OCI-M1 (cell line): Measurements from ENCODE around the gene IFT22.
"Not testable (repeated sequence)": the region's sequence is repeated elsewhere in the genome, so short reads cannot be mapped to it uniquely, and the experiment has no call there.

Experiments used
- DNase-seq: peaks from one replicate; lab custom pipeline; 2025; lab: John Stamatoyannopoulos, UW

Gene IFT22

GRCh38 chr7:101308245-101309085, 13.1 kb downstream of the IFT22 start:
- peak; percentile 91 for DNase-seq

- no peak for DNase-seq
Measured at GRCh38 chr7:101306307-101306706, 15.3 kb downstream of the IFT22 start.

GRCh38 chr7:101303102-101303701, 18.4 kb downstream of the IFT22 start:
- no peak for DNase-seq

- no peak for DNase-seq
Measured at GRCh38 chr7:101302641-101303101, 18.9 kb downstream of the IFT22 start.

- DNase-seq, result no peak
Measured at GRCh38 chr7:101300465-101301376, 20.9 kb downstream of the IFT22 start.

DNA sequence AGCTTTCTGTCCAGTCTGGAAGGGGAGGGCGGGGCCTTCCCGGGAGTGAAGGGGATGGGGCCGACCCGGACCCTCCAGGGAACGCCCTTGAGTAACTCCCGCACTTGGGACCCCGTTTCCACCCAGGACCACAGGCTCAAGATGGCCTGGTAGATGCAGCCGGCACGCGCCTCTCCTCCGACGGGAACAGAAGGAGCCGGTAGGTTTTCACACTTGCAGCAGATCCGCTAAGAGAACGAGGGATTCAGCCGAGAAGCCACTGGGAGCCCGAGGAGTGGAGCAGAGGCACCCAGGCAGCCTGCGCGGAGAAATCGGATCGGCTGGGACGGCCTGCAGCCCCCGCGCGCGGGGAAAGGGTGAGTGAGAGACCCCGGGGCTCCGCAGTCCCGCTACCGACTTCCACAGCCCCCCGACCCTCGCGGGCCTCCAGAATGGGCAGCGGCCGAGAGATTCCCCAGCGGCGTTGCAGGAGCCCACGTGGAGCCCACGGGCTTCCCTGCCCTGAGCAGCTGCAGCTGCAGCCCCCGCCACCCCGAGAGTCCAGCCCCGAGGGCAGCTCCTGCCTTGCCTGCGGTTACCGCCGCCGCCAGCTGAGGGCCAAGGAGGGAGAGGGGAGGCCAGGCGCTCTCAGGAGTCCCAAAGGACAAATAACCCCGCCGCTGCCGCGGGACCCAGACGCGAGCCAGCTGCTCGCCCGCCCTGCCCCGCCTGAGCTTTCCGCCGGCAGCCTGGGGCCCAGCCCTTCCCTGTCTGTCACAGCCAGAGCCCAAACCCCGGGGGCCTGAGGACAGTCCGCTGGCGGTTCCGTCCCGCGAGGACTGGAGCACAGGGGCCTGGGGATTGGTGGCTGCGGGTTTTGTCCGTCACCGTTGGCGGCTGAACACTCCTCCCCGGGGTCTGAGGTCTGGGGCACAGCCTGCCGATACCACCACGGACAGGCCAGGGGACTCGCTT, 21.8 kb downstream of the IFT22 start:
- no peak for DNase-seq

DNA sequence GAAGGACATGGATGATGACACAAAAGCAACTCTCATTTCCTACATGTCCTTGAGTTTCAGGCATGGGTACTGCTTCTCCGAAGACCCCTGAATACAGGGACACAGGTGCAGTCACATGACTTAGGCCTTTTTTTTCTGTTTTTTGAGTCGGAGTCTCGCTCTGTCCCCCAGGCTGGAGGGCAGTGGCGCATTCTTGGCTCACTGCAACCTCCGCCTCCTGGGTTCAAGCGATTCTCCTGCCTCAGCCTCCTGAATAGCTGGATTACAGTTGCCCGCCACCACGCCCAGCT, 26.8 kb downstream of the IFT22 start:
- no peak for DNase-seq

- peak; percentile 59 for DNase-seq
Measured at GRCh38 chr7:101294039-101294831, 27.4 kb downstream of the IFT22 start.

GRCh38 chr7:101293069-101294021, 28.3 kb downstream of the IFT22 start:
- DNase-seq, result not testable (repeated sequence)

DNA sequence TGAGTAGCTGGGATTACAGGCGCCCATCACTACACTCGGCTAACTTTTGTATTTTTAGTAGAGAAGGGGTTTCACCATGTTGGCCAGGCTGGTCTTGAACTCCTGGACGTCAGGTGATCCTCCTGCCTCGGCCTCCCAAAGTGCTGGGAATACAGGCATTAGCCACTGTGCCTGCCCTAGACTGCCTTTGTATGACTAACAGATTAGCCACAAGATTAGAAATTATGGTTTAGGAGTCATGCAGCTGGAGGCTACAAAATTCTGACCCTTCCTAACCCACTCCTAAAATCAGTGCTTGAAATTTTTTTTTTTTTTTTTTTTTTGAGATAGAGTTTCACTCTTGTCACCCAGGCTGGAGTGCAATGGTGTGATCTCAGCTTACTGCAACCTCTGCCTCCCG, 29.0 kb downstream of the IFT22 start:
- DNase-seq, result not testable (repeated sequence)

DNA sequence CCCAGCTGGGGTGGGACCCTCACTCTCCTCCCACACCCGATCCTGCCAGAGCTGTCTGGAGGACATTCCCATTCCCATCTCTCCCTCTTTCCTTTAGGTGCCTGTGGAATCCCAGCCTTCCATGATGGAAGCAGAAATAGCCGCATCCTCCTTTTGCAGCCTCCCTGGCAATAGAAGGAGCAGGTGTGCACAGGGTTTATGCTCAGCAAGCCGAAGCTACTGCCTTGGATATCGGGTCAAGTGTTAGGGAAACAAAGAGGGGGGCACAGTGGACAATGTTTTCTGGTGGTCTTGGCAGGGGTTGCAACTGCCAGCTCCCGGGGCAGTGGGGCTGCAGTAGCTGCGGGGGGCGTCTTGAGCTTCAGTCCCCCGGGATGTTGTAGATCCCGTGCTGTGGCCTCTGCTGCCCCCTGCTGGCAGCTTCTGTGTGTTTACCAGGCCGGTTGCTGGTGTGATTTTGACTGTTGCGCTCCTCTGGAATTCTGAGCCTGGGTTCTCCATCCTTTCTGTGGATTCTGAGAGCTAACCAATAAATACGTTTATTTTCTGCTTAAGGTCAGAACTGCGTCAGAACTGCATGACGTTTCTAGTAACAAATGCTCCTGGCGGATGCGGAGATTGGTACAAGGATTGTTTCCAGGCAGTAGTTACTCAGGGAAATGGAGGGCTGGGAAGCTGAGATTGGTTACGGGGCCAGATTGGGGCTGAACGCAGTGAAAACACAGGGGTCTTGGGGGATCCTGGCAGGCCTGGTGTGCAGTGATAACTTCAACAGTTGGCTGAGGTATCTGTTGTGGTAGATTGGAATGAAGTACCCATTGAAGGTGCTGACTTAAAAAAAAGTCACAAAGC, 31.2 kb downstream of the IFT22 start:
- peak; percentile 87 for DNase-seq

DNA sequence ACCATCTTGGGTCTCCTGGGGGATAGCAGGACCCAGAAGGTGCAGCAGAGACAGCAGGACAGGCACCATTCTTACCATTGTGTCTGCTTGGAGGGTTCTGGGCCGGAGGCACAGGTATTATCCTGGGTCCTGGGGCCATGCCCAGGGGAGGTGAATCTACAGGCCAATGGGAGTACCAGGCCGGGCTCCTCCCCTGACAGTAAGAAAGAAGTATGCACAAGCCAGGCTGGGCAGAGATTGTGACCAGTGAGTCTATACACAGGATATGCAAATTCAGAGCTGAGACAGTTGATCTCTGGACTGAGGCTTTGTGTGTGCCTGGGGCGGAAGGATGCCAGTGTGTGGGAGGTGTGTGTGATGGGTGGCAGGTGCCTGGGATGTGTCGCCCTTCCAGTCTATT, 31.9 kb downstream of the IFT22 start:
- not testable (repeated sequence) for DNase-seq

- no peak for DNase-seq
Measured at GRCh38 chr7:101288439-101288838, 33.2 kb downstream of the IFT22 start.

DNA sequence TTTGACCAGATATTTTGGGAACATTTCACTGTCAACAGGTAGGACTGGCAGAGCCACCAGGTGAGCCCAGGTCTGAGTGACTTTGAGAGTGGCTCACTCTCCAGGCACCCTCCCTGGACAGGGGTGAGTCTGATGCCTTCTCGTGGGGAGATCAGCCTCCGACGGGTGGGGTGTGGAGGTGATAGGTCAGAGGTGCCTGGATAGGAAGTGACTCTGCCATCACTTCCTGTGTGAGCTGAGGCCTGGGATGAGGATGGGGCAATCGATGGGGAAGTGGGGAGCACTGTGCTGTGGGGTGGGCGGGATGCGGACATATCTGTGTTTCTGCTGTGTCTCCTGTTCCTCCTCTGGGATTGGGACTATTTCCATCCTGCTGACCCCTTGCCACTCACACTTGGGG, 34.6 kb downstream of the IFT22 start:
- no peak for DNase-seq

- not testable (repeated sequence) for DNase-seq
Measured at GRCh38 chr7:101285880-101286279, 35.7 kb downstream of the IFT22 start.

DNA sequence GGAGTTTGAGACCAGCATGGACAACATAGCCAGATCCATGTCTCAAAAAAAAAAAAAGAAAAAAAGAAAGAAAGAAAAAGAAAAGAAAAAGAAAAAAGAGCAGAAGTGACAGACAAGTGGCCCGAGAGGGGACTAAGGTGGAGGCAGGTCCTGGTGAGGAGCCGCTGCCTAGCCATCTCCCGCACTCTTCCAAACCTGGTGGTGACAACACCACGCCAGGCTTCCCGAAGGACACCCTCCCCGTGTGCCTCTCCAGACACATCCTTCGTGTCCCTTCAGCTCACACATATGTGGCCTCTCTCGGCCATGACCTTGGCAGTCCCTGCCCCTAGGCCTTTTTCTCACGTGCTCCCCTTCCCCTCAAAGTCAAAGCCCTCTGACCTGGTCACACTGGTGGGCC, 36.4 kb downstream of the IFT22 start:
- no peak for DNase-seq

DNA sequence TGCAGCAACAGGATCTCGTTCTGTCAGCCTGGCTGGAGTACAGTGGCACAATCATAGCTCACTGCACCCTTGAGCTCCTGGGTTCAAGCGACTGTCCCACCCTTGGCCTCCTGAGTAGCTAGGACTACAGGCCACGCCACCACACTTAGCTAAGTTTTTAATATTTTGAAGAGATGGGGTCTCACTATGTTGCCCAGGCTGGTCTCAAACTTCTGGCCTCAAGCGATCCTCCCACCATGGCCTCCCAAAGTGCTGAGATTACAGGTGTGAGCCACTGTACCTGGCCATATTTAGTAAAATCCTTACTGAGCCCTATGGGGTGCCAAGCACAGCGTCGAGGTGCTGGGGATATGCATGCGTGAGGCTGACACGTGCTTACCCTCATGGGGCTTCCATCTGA, 40.7 kb downstream of the IFT22 start:
- DNase-seq, result not testable (repeated sequence)

- no peak for DNase-seq
Measured at GRCh38 chr7:101278461-101279292, 42.9 kb downstream of the IFT22 start.
